GM23248 (cell line): Measurements from ENCODE around the gene IKZF1.

ENCODE experiments used
- EZH2 ChIP-seq: fragments of 200-600 bp; sonication (generic); IDR thresholded peaks from 2 replicates; pipeline ENCODE4 v1.6.1; 2018; ENCODE audit warnings: antibody characterized with exemption, mild to moderate bottlenecking; ENCODE audit not compliant: insufficient read depth, poor library complexity, severe bottlenecking
- EZH2phosphoT487 ChIP-seq: fragments of 200-600 bp; sonication (generic); IDR thresholded peaks from 2 replicates; pipeline ENCODE4 v1.6.1; 2018; ENCODE audit warnings: antibody characterized with exemption, moderate library complexity, mild to moderate bottlenecking, low read depth; ENCODE audit not compliant: insufficient read depth

DNA sequence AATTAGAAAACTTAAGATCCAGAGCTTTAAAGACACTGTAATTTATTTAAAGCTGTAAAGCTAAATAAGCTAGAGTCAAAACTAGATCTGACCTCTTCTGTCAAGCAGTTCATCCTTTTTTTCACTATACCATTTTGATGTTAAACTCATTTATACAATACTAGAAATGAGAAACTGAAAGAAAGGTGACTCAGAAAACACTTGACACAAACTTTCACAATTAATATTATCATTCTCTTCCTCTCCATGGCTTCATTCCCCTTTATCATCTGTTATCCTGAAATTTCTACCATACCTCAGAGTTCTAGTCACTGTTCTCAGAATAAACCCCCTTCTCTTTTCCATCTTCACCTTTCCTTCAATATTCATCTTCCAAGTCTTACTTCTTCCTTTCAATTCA is 144.3 kb downstream of the IKZF1 start:
- TF ChIP-seq EZH2 (no peak), EZH2phosphoT487 (no peak)
